Esophagus muscularis mucosa (tissue), 3 donors: Measurements from ENCODE around the gene RUNX1.

Experiments
- POLR2A ChIP-seq: fragments of 450-650 bp; IDR thresholded peaks from one replicate; pipeline ENCODE4 v1.6.1; 2017; ENCODE audit warnings: antibody characterized with exemption, moderate library complexity, mild to moderate bottlenecking, low read depth
- TF ChIP-seq, protein P1 (sequence below), 3 experiments: fragments of 200-600 bp in 2 of 3; fragments of 450-650 bp in 1 of 3; sonication (generic) in 2 of 3; IDR thresholded peaks; one replicate each; pipeline ENCODE4 v1.5.1; 2017 to 2019; ENCODE audit warnings: antibody characterized with exemption in 3 of 3, mild to moderate bottlenecking in 2 of 3, moderate library complexity in 1 of 3

DNA sequence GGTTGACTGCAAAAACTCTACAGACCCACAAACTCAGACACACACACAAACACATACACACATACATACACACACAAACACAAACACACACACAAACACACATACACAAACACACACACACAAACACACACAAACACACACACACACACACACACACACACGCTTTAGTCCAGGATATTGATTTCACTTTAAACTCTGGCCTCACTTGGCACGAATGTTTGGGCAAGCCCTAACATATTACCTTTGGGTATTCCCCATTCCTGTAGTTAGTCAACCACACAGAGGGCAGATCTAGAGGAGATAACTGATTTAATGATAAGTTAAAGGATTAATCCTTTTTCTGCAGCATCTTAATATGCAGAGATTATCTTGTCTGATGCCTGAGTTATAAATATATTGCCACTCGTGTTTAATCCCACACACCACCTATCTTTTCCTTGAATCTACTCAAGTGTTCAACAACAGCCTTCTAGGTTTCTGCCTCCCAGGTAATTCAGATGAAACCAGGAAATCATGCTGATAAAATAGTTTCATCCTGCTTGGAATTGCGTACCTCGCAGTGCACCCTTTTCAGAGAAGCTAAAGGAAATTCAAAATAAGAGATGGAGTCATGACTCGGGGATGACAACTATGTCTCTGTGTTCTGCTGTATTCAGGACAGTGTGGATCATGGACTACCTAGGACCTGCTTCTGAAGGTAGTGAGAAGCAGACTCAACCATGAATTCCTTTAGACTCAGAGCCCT lies 14.5 kb upstream of the RUNX1 start:
- TF ChIP-seq, protein P1, sequence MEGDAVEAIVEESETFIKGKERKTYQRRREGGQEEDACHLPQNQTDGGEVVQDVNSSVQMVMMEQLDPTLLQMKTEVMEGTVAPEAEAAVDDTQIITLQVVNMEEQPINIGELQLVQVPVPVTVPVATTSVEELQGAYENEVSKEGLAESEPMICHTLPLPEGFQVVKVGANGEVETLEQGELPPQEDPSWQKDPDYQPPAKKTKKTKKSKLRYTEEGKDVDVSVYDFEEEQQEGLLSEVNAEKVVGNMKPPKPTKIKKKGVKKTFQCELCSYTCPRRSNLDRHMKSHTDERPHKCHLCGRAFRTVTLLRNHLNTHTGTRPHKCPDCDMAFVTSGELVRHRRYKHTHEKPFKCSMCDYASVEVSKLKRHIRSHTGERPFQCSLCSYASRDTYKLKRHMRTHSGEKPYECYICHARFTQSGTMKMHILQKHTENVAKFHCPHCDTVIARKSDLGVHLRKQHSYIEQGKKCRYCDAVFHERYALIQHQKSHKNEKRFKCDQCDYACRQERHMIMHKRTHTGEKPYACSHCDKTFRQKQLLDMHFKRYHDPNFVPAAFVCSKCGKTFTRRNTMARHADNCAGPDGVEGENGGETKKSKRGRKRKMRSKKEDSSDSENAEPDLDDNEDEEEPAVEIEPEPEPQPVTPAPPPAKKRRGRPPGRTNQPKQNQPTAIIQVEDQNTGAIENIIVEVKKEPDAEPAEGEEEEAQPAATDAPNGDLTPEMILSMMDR (IDR thresholded peaks at IDR 0.05): no peak
- no peak for TF ChIP-seq POLR2A
